HTERT RPE-1 (cell line): ENCODE results near the gene DDX55.

Experiments used
- in situ Hi-C: fragments of 300-500 bp; cut with MboI; formaldehyde crosslinking; loops from 4 replicates; pipeline ENCODE4 v1.14.3; 2020; ENCODE audit warnings: low sequenced_read_pairs

Gene DDX55

DNA sequence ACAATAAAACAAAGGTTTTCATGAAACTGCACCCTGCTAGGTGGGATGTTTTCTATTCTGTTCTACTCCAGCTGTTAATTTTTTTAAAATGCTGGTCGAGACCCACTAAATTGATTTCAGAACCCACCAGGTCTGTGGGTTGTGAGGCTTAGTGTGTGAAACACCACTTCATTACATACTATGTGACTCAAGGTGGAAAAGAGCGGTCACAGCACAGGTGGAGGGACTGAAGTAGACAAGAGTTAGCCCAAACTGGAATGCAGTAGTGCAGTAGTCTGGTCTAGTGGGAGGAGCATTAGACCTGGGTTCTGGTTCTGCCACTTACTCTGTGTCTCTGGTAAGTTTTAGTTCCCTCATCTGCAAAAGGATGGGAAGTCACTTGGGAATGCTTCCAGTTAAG, 12.2 kb downstream of the DDX55 start:
- in situ Hi-C loops: no loop called here

DNA sequence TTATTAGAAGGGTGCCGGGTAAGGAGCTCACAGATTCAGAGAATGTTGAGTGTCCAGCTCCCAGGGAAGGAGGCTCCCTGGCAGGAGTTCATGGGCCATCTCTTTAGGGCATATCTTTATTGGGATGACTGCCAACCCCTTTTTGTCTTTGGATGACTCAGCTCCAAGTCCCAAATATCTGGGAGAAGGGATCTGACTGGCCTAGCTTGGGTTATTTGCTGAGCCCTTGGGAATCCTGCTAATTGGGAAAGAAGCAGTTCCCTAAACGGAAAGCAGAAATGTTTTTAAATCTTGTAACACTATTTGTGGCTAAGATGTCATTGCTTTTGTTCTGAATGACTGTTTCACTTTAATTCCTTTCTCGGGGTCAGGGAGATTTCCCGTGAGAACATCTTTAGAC, 12.6 kb downstream of the DDX55 start:
- in situ Hi-C loops: no loop called here

GRCh38 chr12:123617144-123617543, 15.2 kb downstream of the DDX55 start:
- in situ Hi-C loops: no loop called here

- in situ Hi-C loops: no loop called here
These were observed 15.7 kb downstream of the DDX55 start for GRCh38 chr12:123617580-123617979.

DNA sequence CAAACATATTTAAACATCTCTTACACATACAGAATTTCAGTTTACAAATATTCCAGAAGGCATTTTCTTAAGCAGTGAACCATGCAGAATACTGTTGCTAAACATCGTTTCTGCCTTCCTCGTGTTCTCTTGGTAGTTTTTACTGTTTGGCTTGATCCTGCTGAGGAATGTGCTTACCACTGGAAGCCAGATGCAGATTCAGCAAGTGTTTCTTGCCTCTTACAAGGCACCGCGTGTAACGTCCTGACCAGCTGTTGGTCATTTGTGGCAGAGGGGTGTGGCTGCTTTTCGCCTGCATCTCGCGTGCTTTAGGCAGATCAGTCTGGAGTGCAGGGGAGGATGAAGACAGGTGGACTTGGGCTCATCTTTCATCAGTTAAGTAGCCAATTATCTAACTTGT, 19.2 kb downstream of the DDX55 start:
- in situ Hi-C loops: no loop called here

DNA sequence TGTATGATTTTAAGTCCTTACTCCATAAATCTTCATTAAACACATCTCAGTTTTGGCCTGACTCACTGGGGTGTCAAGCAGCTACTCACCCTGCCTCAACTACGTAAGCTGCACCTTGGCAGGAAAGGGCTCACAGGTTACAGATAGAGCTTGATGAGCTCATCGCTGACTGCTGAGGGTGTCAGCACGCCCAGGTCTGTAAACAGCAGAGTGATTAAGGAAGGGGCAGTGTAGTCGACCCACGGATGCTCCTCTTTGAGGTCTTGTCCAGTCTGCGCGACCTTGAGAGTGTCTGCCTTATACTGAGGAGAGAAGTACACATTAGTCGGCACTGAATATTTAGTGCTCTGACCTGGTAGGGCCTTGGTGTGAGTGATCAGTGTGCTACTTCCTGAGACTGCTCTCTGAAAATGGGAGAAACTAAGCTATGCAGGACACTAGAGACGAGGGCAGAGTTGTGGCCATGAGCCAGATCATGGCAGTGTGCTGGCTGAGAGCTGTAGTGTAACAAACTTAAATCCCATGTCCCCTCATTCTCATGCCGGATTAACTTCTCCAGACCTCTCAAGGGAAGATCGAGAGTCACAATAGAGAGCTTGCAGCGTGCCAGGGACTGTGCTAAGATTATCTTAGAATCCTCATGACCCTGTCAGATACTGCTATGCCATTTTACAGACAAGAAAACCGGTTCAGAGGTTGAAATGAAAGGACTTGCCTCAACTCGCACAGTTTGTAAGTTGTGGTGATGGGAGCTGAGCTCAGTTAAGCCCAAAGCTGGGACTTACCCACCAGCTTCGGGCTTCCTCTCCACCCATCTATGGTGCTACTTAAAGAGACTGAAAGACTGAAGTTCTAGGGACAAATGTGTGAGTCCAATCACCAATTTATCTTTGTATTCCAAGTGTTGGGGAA, 20.0 kb downstream of the DDX55 start:
- in situ Hi-C loops: no loop called here

DNA sequence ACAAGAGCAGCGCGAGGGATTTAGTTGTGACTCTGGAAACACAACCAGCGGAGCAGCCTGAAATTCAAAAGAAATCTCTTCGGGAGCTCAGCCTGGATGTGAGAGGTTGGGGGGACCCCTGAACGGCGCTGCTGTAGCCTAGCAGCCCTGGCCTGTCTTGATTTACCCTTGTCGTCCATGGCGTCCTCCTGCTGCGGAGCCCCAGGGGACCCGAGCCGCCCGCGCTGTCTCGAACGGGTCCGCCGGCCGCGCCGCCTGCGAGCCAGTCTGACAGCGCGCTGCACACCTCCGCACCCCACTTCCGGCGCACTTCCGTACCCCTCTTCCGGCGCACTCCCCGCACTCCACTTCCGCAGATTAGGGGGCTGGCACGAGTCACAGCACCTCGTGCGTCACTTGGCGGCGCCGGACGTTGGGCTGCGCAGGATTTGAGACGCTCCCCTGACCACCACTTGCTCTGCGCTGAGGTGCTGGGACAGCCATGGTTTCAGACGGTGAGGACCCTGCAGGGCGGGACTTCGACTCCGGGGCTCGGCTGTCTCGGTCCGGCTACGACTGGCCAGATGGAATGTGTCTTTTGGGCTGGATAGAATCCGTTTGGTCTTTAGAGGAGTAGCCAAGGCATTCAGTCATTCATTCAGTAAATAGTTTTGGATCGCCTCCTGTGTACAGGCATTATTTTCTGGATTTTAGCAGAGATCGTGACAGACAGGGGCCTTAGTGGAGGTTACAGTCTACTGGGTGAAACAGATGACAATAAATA, 31.7 kb downstream of the DDX55 start, which contains the start of the genes EIF2B1 and GTF2H3:
EIF2B1 (minus strand) TSS at position 308 of the 763 bp plus-strand sequence; CDS start at position 179, 129 bp downstream.
GTF2H3 (plus strand) TSS at position 451 of the 763 bp plus-strand sequence; CDS start at position 482, 31 bp downstream.
- in situ Hi-C loops: no loop called here

DNA sequence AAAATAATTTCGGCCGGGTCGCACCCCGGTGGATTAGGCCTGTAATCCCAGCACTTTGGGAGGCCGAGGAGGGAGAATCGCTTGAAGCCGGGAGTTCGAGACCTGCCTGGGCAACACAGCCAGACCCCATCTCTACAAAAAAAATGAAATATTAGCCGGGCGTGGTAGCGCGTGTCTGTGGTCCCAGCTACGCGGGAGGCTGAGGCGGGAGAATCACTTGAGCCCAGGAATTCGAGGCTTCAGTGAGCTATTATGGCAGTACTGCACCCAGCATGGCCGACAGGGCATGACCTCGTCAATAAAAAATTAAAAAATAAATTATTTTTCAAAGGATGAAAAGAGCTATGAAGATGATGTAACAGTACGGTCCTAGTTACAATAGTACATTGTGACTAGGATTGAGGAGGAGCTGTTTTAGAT, 32.3 kb downstream of the DDX55 start:
- in situ Hi-C loops: no loop called here

- in situ Hi-C loops: no loop called here
These were observed 42.0 kb downstream of the DDX55 start for GRCh38 chr12:123643911-123644310.

DNA sequence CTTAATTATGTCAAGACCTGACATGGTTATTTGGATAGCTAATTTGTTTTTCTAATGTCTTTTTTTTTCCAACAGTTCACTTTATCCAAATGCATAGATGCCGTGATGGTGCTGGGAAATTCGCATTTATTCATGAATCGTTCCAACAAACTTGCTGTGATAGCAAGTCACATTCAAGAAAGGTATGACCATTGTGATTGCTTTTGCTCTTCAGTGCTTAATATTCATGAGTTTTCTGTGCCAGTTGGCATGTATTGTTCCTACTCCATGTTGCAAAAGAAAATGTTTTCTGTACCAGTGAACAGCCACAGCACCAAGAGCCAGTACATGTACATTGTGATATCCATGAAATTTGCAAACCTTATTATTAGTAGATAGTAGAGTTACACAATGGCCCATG, 43.5 kb downstream of the DDX55 start:
- in situ Hi-C loops: no loop called here

- in situ Hi-C loops: no loop called here
These were observed 44.0 kb downstream of the DDX55 start for GRCh38 chr12:123645878-123646277.

GRCh38 chr12:123648401-123648800, 46.5 kb downstream of the DDX55 start:
- in situ Hi-C loops: no loop called here

GRCh38 chr12:123654129-123654701, 52.3 kb downstream of the DDX55 start:
- in situ Hi-C loops: no loop called here

DNA sequence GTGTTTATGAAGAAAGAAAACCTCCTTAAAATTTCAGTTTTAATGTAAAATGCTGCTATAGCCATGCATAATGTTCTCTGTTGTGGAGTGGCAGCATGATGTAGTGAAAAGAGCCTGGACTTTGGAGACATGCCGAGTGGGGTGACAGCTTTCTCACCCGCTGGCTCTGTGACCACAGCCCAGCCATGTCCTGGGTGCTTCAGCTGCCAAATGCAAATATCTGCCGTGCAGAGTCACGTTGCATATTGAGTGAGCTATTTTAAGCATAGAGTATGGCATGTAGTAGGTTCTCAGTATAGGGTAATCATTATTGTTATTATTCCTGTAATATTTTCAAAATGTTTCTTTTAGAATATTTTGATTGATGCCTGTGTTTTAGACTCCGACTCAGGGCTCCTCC, 53.5 kb downstream of the DDX55 start:
- in situ Hi-C loops: no loop called here

GRCh38 chr12:123656392-123656791, 54.5 kb downstream of the DDX55 start:
- in situ Hi-C loops: no loop called here

GRCh38 chr12:123657211-123657610, 55.3 kb downstream of the DDX55 start:
- in situ Hi-C loops: no loop called here

DNA sequence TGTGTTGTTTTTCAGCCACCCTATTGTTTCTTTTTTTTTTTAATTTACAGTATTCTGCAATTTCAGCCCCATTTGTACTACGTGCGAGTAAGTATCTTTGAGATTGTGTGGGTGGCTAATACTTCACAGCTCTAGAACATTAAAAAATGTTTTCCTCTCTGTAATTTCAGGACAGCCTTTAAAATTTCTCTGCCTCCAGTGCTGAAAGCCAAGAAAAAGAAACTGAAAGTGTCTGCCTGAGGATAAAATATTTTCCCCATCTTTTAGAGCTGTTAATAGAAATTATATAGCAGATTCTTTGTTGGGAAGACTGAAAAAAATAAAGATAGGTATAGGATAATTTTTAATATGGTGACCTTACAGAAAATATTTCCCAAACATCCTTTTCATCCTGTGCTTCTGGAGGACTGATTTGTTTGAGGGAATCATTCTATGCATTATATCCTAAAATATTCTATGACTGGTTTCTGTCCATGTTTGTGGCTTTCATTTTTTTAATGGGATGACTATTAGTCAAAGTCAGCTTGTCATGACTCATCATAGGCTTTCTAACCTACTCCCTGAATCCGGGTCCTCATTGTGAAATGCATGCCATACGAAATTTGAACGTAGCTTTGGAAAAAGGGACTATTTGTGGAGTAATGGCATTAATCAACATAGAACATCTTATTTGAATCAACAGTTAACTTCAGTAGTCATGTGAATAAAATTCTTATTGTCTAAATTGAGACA, 58.3 kb downstream of the DDX55 start:
- in situ Hi-C loops: no loop called here

DNA sequence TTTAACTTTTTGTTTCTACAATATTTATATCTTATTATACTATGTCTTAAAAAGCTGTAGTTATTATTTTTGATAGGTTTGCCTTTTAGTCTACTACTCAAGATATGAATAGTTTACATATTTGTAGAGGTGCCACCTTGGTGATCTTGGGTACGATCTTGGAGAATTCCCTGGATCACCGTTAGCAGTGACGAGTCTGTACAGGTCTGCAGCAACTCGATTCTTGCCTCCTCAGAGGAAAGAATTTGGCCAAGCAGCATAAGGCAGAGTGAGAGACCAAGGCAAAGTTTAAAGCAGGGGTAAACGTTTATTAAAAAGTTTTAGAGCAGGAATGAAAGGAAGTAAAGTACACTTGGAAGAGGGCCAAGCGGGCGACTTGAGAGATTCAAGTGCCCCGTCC, 65.9 kb downstream of the DDX55 start:
- in situ Hi-C loops: no loop called here
